AG08395 (cell line): ENCODE data around the gene LNP1.
"Not testable (repeated sequence)": the region's sequence is repeated elsewhere in the genome, so short reads cannot be mapped to it uniquely, and the experiment has no call there.

Source experiments
- DNase-seq: peaks from one replicate; pipeline ENCODE4 v3.0.0; 2012; ENCODE audit warnings: mixed read lengths, low spot score

LNP1 gene

DNA sequence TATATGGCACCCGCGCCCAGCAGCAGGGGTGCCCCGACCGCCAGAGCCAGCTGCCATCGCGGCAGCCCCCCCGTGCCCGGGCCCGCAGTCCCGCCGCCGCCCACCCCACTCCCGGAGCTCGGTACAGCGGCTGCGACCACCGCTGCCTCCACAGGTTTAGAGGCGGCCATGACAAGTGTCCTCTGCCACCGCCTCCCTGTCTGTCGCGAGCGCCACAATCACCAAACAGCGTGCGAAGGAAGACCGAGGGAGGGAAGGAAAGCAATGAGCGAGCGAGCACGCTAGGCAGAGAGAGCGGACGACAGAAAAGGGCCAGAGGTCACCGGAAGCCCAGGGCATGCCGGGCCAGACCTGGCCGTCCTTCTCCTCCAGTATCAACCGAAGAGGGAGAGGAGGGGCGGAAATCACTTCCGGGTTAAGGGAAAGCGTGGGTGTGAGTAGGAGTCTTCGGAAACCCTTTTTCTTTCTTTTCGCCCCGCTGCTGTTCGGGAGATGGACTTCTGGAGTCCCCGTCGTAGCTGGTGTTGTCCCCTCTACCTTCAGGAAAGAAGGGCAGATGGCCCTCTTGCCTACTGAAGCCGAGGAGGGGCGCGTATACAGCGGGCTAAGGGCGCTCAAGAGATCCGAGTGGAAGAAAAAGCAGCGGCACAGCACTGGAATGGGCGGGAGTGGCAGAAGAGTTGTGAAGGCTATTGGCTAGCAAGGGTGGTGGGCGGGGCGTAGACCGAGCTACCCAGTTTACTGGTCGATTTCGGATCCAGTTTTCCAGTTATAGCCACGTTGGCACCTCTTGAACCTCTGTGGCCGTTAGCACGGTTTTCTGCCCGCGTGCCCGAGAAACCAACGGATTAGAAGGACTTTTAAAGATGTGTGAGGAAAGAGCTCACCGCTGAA is at the start of gene LNP1, which contains the start of gene TOMM70:
TSS of gene LNP1 (plus strand) at position 760 of the 894 bp plus-strand sequence. CDS start 28,191 bp downstream, outside the sequence.
TSS of gene TOMM70 (minus strand) at position 310 of the 894 bp plus-strand sequence. CDS start at position 170, 140 bp downstream.
- DNase-seq: peak; percentile 94

GRCh38 chr3:100351770-100352169 is 49.6 kb upstream of the LNP1 start:
- not testable (repeated sequence) for DNase-seq

GRCh38 chr3:100352296-100353231 is 48.8 kb upstream of the LNP1 start:
- no peak for DNase-seq

DNA sequence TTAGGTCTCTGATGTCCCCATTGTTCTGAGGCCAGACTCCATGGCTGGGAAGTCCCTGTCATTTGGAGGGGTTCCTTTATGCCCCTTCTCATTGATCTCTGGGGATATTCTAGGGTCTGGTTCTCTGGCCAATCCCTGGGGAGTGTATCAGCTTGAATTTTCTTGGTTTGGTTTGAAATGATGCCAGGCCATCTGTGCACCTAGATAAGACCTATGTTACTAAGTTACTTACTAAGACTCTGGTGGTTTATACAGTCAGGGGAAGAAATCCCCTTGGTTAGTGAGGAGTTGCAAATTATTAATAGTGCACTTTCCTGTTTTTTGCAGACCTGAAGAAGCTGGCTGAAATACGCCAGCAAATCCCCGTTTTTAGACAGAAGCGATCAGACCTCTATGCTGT is 46.5 kb upstream of the LNP1 start:
- no peak for DNase-seq

DNA sequence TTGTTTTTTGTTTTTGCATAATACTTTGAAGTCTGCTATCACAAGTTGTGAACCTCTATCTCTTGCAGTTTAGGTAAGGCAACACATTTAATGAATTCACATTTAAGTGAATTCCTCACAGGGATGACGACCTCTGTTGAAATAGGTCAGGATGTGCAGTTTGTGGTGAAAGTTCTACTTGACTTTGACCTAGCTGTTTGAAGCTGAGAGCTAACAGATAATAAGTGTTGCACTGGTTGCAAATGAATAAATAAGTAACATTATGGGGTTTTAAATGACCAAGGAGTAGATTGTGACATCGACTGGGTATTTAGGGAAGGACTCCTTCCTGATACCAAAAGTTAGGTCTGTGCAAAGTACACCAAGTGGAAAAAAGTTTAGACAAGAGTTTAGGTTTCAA is 42.9 kb upstream of the LNP1 start:
- no peak for DNase-seq

DNA sequence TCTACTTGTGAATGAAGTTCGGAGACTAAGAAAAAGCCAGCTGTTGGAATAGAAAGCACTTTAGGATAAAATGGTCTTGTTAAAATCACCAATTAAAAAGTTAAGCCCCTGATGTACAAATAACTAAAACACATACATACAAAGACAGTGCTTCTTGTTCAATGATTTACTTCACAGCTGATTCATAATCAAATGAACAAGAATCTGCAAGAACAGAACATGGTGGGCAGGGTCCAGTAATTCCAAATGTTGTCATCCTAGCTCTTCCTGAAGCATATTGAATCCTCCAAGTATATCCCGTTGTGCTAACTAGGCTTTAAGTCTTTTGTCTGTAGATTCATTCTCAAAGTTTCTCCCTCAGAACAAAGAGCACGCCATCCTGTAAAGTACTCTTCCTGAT is 42.3 kb upstream of the LNP1 start:
- DNase-seq: no peak

DNA sequence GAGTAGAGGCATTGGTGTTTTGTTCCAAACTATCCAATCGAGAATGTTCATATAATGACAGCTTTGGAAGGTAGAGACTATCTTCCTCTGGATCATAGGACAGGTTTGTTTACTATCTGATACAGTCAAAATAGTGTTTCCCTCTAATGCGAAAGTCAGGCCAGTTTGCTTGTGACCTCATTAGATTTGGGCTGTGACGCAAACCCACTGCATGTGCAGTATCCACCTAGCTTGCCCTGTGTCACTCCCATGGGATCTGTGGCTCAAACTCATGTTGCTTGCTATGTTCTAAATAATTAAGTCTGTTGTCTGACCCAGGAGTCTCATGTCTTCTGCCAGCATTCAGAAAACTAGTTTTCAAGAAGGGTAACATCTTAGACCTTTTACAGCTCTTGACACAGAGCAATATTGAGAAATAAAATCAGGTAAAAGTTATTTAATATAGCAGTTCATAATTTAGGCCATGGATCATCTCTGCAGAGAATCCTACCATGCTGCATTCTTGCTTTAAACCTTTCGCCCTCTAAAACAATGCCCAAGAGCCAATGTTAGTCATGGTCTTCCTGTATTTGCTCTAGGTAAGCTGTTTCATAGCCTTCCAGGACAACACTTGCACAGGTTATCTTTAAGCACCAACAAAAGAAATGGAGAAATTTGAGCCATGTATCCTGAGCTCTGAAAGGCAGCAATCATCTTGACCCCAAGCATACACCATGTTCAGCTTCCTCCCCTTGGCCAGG is 40.4 kb upstream of the LNP1 start:
- DNase-seq: no peak

- DNase-seq: no peak
Observed at GRCh38 chr3:100361897-100362296, 39.4 kb upstream of the LNP1 start.

DNA sequence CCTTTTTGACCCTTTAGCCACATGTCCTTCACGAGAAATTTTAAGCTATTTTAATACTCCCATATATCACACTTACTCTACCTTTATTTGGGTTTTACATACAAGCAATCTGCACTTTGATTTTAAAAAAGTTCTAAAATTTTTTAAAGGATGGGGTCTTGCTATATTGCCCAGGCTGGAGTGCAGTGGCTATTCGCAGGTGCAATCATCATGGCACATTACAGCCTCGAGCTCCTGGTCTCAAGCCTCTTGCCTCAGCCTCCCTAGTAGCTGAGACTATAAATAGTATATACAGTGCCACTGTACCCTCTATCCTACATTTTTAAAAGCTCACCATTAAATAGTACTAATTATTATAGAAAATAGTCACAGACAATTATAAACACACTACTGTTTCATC is 36.9 kb upstream of the LNP1 start:
- no peak for DNase-seq

- no peak for DNase-seq
Observed at GRCh38 chr3:100366424-100366823, 34.9 kb upstream of the LNP1 start.

DNA sequence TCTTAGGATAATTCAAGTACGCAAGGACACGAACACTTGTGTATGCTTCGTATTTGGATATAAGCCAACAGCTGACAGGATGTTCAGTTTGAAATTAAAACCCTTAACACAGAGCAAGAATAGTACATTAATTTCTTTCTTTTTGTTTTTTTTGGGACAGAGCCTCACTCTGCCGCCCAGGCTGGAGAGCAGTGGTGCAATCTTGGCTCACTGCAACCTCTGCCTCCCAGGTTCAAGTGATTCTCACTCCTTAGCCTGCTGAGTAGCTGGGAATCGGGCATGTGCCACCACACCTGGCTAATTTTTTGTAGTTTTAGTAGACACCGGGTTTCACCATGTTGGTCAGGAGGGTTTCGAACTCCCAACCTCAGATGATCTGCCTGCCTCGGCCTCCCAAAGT is 32.9 kb upstream of the LNP1 start:
- DNase-seq: no peak

DNA sequence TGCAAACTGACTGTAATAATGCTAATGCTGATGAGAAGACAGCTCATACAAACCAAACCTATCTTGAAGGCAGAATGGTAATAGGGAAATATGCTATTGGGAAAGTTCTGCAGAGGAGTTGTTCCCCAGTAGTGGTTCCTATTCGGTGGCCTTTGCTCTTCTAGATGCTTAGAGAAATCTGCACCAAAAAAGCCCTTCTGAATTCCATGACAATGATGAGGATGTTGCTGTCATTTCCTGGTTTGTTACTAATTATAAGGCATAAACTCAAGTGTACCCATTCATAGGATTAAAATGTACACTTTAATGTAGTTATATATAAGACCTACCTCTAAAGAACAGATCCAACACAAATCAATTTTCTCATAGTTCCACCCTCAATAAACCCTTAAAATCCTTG is 30.6 kb upstream of the LNP1 start:
- no peak for DNase-seq

GRCh38 chr3:100374521-100374920 is 26.8 kb upstream of the LNP1 start:
- DNase-seq: no peak

DNA sequence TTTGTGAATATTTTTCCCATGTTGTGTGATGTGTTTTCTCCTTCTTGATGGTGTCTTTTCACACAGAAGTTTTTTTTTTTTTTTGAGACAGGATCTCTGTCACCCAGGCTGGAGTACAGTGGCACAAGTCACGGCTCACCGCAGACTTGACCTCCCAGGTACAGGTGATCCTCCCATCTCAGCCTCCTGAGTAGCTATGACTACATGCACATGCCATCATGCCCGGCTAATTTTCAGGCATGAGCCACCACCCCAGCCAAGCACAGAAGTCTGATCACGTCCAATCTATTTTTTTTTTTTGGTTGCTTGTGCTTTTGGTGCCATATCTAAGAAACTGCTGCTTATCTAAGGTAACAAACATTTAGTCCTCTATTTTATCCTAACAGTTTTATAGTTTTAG is 25.0 kb upstream of the LNP1 start:
- DNase-seq: no peak

DNA sequence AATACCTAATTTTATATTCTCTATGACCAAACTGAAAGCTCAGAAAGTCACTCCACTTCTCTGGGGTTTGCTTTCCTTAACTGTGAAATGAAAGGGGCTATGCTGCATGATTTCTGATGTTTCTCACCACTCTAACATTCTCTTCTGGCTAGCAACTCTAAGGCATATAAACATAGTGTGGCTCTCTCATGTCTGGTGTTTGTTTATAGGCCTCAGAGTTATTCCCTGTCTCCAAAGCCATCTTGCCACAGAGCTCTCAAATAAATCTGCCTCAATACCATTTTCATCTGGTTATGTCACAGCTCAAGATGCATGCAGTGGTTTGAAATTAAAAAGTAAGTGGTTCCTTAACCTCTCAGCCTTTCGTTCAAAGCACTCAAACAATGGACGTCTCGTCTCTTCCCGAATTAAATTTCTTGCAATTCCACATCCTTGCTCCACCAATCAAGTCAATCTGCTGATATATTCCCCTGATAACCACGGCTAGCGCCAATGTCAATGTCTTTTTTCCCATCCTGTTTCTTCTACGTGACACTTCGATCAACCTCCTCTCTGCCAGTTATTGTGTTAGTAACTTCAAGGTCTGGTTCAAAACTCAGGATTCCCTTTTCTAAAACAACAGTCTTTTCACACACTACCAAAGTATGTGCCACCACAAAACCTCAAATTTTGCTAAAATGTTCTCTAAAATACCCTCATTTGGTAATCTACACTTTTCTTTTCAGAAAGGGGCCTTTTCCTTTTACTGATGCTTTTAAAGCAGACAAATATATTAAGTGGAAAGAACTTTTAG is 16.4 kb upstream of the LNP1 start:
- no peak for DNase-seq

DNA sequence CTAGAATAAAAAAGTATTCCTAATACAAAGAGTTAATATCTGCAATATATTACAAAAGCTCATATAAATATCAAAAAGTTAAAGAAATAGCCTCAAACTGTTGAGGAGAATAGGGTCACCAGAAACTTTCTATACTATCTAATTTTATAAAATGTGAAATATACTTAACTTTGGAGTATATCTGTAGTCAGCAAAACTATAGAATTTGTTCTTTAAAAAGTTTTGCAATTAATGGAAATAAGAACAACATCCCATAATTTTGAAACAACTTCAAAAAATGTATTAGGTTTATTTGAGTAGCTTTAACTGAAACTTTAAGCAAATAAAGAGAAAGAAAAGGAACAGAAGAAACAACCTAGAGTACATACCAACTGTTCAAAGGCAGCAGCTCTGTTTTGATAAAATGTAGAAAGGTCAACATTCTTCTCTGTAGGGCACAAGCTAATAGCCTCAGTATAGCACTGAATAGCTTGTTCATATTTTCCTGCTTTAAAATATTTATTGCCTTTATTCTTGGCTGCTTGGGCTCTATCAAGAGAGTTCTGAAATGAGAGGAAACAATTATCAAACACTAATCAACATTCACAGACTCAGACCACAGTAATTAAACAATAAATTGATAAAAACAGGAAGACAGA is 14.8 kb upstream of the LNP1 start:
- no peak for DNase-seq

- no peak for DNase-seq
Observed at GRCh38 chr3:100389025-100389424, 12.3 kb upstream of the LNP1 start.

DNA sequence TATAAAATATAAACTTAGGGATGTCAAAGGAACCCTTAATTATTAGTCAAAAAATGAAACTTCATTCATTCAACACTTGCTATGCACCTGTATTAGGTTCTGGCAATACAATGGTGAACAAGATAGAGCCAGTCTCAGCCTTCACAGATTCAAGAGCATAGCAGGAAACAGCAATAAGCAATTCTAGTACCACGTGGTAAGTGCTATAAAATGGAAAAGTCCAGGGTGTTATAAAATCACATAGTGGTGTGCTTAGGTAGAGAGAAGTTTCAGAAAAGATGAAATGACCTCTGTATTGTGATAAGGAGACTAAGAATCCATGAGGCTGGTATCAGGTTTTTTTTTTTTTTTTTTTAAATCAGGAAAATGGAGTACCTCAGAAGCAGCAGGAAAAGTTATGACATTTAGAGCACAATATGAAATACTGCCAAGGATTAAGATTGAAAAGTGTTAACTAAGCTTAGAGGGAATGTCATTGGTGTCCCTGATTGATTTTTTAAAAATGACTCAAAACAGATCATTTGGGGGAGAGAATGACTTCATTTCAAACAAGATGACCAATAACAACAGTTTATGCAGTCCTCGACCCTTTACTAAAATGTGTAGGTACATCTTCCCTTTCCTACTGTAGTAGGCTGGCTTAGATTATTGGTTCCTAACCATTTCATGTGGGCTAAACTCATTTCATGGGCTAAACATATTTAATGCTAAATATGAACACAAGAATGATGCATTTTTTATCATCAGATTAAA is 5.5 kb upstream of the LNP1 start:
- no peak for DNase-seq

DNA sequence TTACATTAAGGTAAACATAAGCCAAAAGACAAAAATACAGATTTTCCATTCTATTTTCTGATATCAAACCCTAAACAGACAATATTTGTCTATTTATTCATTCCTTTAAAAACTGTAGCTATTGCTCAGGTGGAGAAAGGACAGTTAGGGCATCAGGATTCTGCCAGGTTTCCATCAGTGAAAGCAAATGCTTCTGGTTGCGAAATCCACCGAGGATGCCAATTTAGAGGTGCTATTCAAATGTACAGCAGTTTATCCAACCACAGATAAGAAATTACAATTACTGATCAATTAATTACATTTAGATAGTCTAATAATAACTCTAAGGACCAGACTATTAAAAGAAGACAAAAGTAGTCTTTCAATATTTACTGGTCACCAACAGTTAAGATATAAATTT is 4.4 kb upstream of the LNP1 start:
- DNase-seq: no peak
